ENCODE measurements around the gene CCN2. TPM values are rescaled to one million over a fixed set of nuclear protein-coding genes. Genes with fewer than 3 reads are reported as not detected.

CCN2 gene, protein sequence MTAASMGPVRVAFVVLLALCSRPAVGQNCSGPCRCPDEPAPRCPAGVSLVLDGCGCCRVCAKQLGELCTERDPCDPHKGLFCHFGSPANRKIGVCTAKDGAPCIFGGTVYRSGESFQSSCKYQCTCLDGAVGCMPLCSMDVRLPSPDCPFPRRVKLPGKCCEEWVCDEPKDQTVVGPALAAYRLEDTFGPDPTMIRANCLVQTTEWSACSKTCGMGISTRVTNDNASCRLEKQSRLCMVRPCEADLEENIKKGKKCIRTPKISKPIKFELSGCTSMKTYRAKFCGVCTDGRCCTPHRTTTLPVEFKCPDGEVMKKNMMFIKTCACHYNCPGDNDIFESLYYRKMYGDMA
- total RNA-seq (2022; extraction: Qiagen RNA extraction), result 157 to 273 TPM (median 207 TPM) in 5 replicates

GRCh38 chr6:131950767-131951575 lies at the start of gene CCN2:
Gene CCN2 (minus strand): TSS chr6:131951372. CDS start chr6:131951172, 200 bp downstream.

Other genes with a start within 250 kb of the CCN2 start
- not detected in 5 replicates for gene OR2A4, start 250.0 kb downstream of the CCN2 start, total RNA-seq (2022; extraction: Qiagen RNA extraction)
- not detected in 5 replicates for gene CTAGE9, start 240.4 kb downstream of the CCN2 start, total RNA-seq (2022; extraction: Qiagen RNA extraction)
- 1.0 to 1.4 TPM (median 1.4 TPM) in 5 replicates for gene ENPP1, start 143.4 kb downstream of the CCN2 start, total RNA-seq (2022; extraction: Qiagen RNA extraction)